NCI-H1105 treated with DMSO at 0.1 percent for 48 hours (cell line): ENCODE data around the gene DDHD1.
"Not testable (repeated sequence)": the region's sequence is repeated elsewhere in the genome, so short reads cannot be mapped to it uniquely, and the experiment has no call there.

Experiments used
- DNase-seq: peaks from one replicate; lab custom pipeline; 2025; lab: John Stamatoyannopoulos, UW

The DDHD1 gene

GRCh38 chr14:53108292-53109104 is 44.6 kb downstream of the DDHD1 start:
- no peak for DNase-seq

GRCh38 chr14:53106768-53107167 is 46.4 kb downstream of the DDHD1 start:
- DNase-seq: no peak

GRCh38 chr14:53103636-53104340 is 49.3 kb downstream of the DDHD1 start:
- DNase-seq: no peak

- DNase-seq: no peak
Observed at GRCh38 chr14:53093206-53093605, 59.9 kb downstream of the DDHD1 start.

- DNase-seq: no peak
Observed at GRCh38 chr14:53090853-53091252, 62.3 kb downstream of the DDHD1 start.

- not testable (repeated sequence) for DNase-seq
Observed at GRCh38 chr14:53084954-53085353, 68.2 kb downstream of the DDHD1 start.

GRCh38 chr14:53064475-53064874 is 88.6 kb downstream of the DDHD1 start:
- no peak for DNase-seq

- DNase-seq: no peak
Observed at GRCh38 chr14:53062856-53063255, 90.3 kb downstream of the DDHD1 start.

GRCh38 chr14:53060046-53060445 is 93.1 kb downstream of the DDHD1 start:
- no peak for DNase-seq

GRCh38 chr14:53055003-53055402 is 98.1 kb downstream of the DDHD1 start:
- DNase-seq: peak; percentile 65

- no peak for DNase-seq
Observed at GRCh38 chr14:53054457-53054856, 98.7 kb downstream of the DDHD1 start.

GRCh38 chr14:53048631-53049030 is 104.5 kb downstream of the DDHD1 start:
- DNase-seq: no peak

GRCh38 chr14:53047307-53048069 is 105.6 kb downstream of the DDHD1 start:
- DNase-seq: no peak

GRCh38 chr14:53044486-53044885 is 108.6 kb downstream of the DDHD1 start:
- DNase-seq: no peak

GRCh38 chr14:53043027-53043581 is 110.0 kb downstream of the DDHD1 start:
- no peak for DNase-seq

- no peak for DNase-seq
Observed at GRCh38 chr14:53042480-53042879, 110.6 kb downstream of the DDHD1 start.

GRCh38 chr14:53041067-53041466 is 112.1 kb downstream of the DDHD1 start:
- DNase-seq: no peak

GRCh38 chr14:53038629-53039028 is 114.5 kb downstream of the DDHD1 start:
- no peak for DNase-seq

- DNase-seq: no peak
Observed at GRCh38 chr14:53037016-53037415, 116.1 kb downstream of the DDHD1 start.

GRCh38 chr14:53035336-53036210 is 117.5 kb downstream of the DDHD1 start:
- no peak for DNase-seq

- no peak for DNase-seq
Observed at GRCh38 chr14:53034688-53035230, 118.4 kb downstream of the DDHD1 start.
